Fibroblast of lung (primary cell): Measurements from ENCODE around the gene PFN3.

Experiments
- CTCF ChIP-seq, 2 donors: IDR thresholded peaks in 1 of 2; conservative IDR thresholded peaks in 1 of 2; 1 replicate in 1 of 2; 2 replicates in 1 of 2; pipeline ENCODE4 v1.5.1; 2011 to 2012; ENCODE audit warnings: low read length in 2 of 2, control low read depth in 1 of 2, inconsistent platforms in 1 of 2, low read depth in 1 of 2, mild to moderate bottlenecking in 1 of 2
- EZH2 ChIP-seq: IDR thresholded peaks from 2 replicates; pipeline ENCODE4 v1.5.1; 2012; ENCODE audit warnings: low read length, control low read depth, mild to moderate bottlenecking; ENCODE audit errors: missing control alignments

GRCh38 chr5:177358370-177358819 is 42.1 kb downstream of the PFN3 start:
- TF ChIP-seq CTCF (conservative IDR thresholded peaks at IDR 0.05 in 1 of 2, IDR thresholded peaks at IDR 0.05 in 1 of 2; ENCODE audit: low read depth in 1 of 2, low read length in 2 of 2) (no peak), EZH2 (no peak)
